Stimulated activated CD8-positive, alpha-beta memory T cell treated with anti-CD3 and anti-CD28 coated beads, Interleukin-15, amount 100 ng/mL, for 1 hour (primary cell): ENCODE measurements around the gene THAP9.
A peak's percentile ranks its signal among the peaks of the same experiment; 100 is the strongest.
"Not testable (repeated sequence)": the region's sequence is repeated elsewhere in the genome, so short reads cannot be mapped to it uniquely, and the experiment has no call there.

Experiments
- DNase-seq: peaks from one replicate; pipeline ENCODE4 v3.0.0-alpha.2; 2020; ENCODE audit warnings: low read depth

THAP9 gene, protein sequence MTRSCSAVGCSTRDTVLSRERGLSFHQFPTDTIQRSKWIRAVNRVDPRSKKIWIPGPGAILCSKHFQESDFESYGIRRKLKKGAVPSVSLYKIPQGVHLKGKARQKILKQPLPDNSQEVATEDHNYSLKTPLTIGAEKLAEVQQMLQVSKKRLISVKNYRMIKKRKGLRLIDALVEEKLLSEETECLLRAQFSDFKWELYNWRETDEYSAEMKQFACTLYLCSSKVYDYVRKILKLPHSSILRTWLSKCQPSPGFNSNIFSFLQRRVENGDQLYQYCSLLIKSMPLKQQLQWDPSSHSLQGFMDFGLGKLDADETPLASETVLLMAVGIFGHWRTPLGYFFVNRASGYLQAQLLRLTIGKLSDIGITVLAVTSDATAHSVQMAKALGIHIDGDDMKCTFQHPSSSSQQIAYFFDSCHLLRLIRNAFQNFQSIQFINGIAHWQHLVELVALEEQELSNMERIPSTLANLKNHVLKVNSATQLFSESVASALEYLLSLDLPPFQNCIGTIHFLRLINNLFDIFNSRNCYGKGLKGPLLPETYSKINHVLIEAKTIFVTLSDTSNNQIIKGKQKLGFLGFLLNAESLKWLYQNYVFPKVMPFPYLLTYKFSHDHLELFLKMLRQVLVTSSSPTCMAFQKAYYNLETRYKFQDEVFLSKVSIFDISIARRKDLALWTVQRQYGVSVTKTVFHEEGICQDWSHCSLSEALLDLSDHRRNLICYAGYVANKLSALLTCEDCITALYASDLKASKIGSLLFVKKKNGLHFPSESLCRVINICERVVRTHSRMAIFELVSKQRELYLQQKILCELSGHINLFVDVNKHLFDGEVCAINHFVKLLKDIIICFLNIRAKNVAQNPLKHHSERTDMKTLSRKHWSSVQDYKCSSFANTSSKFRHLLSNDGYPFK

DNA sequence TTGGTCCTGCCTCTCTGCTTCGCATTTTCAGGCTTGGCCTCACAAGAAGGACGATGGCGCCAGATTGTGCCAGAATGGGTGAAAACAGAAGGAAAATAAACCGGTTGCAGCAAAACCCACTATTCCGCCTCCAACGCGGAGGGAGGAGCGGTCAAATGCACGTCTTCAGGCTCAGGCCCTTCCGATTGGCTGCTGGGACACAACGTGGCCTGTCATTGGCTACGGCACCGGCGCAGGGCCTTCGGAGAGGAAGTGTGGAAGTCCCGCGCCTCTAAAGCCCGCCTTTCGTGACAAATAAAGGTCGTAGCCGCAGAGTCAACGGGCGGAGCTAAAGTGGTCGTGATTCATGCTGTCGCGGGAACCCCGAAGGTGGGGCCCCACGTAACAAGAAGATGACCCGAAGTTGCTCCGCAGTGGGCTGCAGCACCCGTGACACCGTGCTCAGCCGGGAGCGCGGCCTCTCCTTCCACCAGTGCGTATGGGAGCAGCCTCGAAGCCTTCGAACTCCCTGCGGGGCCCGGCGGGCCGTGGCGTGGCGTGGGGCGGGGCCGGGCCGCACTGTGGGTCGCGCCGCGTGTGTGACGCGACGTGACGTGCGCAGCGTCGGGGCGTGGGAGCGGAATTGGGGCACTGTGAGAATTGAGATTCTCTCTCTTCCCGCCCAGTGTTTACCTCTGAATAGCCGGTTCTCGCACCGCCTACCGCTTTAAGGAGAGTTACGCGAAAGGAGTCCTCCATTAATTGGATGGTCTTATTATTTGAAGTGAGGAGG, at the start of gene THAP9:
TSS of gene THAP9 (plus strand) at position 325 of the 772 bp plus-strand sequence. CDS start at position 393, 68 bp downstream.
- peak; percentile 95 for DNase-seq

DNA sequence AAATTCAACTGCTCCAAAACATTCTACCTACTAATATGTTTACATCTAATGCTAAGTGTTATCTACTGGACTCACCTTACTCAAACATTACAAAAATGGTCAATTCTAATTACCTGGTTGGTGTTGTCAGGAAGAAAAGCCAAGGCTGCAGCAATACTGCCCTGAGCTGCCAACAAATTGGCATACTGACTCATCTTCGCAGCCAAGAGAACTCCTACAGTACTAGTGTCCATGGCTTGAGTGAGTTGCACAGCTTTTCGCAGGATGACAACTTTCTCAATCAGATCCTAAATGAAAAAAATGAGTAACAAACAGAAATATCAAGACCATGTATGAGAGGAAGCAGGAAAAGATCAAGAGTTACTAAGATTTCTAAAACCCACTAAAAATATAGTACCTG, 49.2 kb upstream of the THAP9 start:
- no peak for DNase-seq

DNA sequence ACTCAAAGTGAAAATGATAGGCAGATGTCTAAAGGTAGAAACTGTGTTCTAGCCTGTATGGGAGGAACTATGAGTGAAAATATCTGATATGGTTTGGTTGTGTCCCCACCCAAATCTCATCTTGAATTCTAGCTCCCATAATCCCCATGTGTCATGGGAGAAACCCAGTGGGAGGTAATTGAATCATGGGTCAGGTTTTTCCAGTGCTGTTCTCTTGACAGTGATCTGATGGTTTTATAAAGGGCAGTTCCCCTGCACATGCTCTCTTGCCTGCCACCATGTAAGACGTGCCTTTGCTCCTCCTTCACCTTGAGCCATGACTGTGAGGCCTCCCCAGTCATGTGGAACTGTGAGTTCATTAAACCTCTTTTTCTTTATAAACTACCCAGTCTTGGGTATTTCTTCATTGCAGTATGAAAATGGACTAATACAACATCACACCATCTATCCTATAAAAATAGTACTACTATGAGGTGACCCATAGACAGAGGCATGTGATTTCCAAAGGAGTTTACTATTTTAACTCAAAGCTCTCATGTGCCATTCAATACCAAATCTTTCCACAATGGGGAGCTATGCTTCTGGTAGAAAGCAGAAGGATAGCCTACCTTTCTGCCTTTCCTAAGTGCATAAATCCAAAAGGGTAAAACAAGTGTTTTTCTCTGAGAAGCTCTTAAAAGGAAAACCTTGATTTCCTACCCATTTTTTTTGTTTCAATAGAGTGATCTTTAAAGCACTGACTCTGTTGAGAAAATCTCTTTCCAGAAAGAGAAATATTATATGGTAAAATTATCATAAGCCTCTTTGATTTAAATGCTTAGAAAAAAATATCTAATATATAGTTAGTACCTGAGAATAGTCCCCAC, 48.4 kb upstream of the THAP9 start:
- no peak for DNase-seq

DNA sequence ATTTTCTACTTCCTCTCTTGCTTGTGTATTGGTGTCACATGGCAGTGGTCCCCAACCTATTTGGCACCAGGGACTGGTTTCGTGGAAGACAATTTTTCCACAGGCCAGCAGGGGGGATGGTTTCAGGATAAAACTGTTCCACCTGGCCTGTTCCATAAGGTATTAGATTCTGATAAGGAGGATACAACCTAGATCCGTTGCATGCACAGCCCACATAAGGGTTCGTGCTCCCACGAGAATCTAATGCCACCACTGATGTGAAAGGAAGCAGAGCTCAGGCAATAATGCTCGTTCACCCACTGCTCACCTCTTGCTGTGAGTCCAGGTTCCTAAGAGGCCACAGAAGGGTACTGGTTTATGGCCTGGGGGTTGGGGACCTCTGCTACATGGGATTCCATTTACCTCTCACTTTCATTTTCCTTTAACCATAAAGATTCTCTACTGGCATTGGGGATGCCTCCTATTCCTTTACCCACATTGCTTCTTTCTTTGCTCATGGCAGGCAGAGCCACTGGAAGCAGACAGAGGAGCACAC, 47.7 kb upstream of the THAP9 start:
- DNase-seq, result no peak

DNA sequence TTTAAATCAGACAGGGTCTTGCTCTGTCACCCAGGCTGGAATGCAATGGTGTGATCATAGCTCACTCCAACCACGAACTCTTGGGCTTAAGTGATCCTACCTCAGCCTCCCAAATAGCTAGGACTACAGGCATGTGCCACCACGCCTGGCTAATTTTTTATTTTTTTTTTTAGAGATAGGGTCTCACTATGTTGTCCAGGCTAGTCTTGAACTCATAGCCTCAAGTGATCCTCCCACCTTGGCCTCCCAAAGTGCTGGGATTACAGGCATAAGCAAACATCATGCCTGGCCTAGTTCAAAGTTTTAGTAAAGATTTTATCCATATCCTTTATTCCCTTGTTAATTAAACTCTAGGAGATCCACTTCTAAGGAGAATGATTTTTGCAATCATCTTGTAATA, 40.0 kb upstream of the THAP9 start:
- DNase-seq, result not testable (repeated sequence)

DNA sequence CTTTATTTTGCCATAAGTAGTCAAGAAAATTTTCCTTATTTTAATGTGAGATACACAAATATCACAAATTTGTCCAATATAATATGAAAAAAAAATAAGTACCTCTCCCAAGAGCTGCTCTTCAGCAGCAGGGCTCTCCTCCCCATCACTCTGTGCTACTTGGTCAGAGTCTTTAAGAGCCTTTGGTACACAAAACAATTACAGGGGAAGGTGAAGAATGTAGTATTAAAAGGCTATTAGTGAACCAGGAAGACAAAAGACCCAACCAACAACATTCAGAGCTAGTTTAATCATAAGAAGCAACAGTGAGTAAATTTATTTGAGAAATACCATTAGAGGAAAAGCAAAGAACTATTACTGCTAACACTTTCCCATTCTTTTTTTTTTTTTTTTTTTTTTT, 39.0 kb upstream of the THAP9 start:
- no peak for DNase-seq

DNA sequence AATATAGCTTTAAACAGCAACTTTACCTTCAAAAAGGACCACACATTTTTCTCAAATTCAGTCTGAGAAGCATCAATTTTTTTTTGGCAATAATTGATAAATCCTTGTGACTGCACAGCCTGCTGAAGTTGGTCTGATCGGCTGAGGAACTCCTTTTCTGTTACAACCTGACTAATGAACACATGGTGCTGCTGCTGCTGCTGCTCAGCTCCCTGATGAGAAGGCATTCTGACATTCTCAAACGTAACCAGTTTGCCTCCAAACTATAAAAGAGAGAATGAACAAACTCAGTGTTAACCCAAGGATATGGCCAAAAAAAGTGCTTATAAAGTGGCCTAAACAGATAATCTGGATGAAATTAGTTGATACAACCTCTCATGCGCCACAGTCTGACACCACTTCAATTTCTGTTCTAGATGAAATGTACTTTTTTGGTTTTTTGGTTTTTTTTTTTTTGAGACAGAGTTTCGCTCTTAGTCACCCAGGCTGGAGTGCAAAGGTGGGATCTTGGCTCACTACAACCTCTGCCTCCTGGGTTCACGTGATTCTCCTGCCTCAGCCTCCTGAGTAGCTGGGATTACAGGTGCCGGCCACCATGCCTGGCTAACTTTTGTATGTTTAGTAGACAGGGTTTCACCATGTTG, 36.1 kb upstream of the THAP9 start:
- no peak for DNase-seq

DNA sequence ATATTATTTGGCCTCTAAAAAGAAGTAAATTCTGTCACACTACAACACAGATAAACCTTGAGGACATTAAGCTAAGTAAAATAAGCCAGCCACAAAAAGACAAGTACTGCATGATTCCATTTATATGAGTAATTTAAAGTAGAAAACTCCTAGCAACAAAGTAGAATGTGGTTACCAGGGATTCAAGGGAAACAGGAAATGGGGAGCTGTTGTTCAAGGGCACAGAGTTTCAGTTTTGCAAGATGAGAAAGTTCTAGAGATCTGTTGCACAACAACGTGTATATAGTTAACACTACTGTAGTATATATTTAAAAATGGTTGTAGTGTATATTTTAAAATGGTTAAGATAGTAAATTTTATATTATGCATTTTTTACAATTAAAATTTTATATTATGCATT, 34.9 kb upstream of the THAP9 start:
- no peak for DNase-seq

DNA sequence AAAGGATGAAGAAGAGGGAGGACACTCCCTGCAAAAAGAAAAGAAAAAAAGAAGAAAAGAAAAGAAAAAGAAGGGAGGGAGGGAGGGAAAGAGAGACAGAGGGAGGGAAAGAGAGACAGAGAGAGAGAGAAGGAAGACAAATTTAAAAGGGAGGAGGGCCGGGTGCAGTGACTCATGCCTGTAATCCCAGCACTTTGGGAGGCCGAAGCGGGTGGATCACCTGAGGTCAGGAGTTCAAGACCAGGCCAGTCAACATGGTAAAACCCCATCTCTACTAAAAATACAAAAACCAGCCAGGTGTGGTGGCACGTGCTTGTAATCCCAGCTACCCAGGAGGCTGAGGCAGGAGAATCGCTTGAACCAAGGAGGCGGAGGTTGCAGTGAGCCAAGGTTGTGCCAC, 34.5 kb upstream of the THAP9 start:
- DNase-seq, result not testable (repeated sequence)

DNA sequence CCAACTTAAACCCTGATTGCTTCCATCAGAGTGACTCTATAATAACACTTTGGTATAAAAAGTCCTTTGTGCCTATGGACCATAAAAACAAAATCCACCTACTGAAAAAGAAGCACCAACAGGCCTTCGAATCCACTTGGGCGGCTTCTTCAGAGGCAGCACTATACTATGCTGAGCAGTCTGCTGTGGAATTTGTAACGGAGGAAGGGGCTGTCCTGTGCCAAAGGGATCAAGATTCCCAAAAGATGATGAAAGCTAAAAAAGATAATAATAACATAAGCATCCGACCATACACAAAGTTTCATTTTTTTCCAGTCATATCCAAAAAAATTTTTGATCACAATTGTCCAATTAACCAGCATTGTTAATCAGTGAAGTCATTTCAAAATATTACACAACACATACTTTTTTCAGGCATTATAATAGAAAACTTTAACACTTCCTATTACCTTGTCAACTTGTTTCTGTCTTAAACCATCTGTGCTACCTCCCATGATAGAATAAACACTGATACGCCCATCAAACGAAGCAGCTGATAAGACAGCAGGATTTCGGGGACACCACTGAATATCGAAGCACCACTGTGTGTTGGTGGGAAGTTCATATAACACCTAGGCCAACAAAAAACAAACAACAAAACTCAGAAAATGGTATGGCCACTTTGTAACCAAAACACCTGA, 33.7 kb upstream of the THAP9 start:
- DNase-seq, result no peak

DNA sequence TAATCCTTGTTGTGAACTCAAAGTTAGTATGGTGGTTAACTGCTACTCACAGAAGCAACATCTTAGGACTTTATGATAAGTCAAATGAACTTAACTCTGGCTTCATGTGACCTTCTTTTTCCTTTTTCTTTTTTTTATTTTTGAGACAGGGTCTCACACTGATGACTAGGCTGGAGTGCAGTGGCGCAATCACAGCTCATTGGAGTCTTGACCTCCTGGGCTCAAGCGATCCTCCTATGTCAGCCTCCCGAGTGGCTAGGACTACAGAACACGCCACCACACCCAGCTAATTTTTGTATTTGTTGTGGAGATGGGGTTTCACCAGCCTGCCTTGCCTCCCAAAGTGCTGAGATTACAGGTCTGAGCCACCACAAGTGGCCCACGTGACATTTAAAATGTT, 32.0 kb upstream of the THAP9 start:
- DNase-seq, result no peak

DNA sequence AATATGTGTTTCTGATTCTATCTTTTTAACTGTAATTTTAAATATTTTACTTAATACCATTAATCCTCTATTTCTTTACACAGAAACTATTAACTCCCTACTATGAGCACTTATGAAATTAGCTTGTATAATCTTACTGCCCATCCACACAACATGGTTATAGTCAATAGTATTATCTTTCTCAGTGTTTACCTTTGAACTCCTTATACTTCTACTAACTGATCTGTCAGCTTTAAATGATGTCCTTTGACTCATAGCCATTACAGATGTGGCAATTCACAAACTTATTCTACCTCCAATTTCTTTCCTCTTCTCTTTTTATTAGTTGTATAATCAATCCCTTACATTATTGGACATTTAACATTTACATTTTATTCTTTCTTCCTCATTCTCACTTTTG, 15.1 kb upstream of the THAP9 start:
- no peak for DNase-seq

DNA sequence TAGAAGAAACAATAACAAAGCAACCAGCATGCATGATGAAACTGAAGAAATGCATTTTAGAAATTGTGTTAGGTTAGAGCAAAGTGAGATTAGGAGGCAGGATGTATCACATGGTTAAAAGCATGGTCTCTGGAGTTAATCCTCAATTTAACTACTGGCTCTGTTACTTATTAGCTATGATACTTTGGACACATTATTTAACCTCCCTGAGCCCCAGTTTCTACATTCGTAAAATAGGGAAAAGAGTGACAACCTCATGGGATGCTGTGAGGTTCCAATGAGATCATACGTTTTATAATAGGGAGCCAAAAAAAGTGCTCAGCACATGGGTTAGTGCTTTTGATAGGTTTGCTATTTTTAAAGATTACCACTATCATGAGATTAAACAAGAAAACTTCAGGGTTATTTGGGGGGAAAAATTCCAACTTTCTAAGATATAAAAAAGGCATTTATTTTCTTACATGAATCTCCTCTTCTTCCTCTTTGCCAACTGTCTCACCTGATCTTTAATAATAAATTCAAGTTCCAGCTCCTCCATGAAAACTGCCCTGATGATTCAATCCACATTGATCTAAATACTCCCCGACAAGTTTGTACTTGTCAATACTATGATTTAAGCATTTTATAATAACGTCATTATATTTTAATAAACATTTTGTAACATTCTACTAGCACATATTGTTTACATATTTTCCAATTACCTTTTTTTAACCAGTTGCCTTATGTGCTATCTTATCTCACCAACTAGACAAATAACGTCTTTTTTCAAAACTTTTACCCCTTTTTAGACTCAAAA, 14.2 kb upstream of the THAP9 start:
- no peak for DNase-seq

DNA sequence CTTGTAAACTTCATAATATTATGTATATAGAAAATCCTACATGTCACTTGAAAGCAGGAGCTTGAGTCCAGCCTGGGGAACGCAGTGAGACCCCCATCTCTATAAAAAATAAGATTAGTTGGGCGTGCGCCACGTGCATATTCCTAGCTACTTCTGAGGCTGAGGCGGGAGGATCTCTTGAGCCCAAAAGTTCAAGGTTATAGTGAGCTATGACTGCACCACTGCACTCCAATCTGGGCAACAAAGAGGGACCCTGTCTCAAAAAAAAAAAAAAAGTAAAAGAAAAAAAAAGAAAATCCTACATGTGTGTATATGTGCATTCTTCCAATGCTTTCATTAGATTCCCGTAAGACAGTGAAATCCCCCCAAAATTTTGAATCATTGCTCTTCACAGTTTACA, 11.2 kb upstream of the THAP9 start:
- DNase-seq, result no peak

DNA sequence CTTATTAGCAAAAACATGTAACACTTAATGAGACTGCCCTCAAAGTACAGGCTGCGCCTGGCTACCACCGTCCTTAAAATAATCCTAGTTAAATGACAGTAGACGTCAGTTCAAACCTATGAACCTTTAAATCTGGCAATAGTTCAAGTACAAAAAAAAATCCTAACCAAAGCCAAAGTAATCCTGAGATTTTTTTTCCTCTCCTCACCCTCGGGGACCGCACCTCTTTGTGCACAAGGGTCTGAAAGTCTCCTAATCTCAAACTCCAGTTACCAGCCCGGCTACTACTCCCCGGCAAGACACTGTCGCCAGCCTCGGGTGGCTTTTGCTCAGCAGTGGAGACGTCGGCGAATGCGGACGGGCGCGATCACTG, 10.0 kb upstream of the THAP9 start:
- DNase-seq, result no peak

DNA sequence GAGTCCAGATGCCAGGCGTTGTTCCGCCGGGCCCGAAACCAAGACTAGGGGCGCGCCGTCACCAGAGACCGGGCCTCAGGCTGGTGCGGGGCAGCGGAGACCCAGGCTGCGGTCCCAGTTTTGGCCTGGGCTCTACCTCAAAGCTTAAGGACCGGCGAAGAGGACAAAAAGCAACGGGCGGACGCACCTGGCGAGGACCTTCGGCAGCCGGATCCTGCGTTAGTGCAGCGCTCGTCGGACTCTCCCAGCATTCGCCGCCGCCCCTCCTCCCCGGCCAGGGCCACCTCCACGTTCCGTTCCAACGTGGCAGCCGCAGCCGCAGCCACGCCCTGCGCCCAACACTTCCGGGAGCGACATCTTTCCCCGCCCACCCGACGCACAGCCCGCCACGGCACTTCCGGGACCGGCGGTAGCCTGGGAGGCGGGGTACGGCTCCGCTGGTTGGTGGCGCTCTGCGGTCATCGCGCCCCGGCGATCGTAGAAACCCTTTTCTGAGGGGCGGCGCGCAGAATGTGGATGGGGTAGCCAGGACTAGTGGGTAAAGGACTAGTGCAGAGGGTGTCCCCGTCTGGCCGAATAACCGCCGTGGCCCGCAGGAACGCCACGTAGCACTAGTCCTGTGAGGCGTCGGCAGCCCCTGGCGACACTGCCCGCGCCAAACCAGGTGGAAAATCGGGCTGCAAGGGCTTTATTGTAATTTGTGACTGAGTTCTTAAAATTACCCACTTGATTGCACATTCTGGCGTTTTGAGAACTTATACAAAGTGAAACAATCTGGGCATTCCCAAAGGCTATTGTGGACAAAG, 9.4 kb upstream of the THAP9 start, which contains the start of gene SEC31A:
TSS of gene SEC31A (minus strand) at position 253 of the 806 bp plus-strand sequence. CDS start 9,217 bp downstream, outside the sequence.
- peak; percentile 91 for DNase-seq

DNA sequence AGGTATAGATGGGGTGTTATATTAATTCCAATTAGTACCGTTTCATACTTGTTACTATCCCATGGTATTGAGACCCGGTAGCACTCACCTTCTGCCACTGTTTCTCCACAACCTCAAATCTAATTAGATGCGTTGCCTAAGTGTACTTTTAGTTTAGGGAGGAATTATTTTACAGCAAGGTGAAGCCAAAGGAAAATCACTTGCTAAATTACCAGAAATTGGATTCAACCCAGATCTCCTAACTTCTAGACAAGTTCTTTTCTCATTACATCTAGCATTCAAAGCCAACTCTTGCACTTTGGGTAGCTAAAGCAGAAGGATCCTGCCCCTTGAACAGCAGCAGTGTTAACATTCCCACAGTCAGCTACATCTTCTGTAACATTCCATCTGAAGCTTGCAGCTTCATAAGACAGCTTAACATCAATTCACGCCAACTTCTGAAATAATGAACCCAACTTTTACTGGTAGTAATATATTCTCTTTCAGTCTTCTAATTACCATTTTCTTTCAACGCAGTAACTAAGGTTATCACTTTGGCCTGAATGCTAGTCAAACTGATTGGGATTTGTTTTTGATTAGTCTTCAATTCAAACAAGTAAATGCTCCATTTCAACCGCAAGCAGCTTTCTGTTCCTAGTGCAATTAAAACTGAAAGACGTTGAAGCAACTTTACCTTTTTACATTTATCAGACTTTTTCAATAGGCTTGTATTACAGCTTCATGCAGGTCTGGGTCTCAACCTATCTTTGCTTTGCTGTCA, 8.6 kb upstream of the THAP9 start:
- DNase-seq, result no peak

DNA sequence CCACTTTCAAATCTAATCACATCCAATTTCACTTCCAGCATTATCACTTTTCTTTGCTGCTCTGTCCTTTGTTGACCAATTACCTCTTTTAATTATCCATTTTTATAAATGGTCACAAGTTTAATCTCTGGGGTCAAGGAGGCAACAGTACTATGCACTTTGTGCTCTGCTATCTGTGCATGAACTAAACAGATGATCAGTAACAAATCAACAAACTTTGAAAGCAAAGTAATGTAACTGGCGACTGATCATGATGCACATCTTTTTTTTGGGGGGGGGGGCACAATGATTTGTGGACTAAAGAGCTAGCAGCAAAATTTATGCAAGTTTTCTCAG, 8.1 kb upstream of the THAP9 start:
- DNase-seq, result no peak
